AG04450 (cell line): Measurements from ENCODE around the gene PHYH. TPM values are rescaled to one million over a fixed set of nuclear protein-coding genes. Genes with fewer than 3 reads are reported as not detected.
"Not testable (repeated sequence)": the region's sequence is repeated elsewhere in the genome, so short reads cannot be mapped to it uniquely, and the experiment has no call there.

Source experiments
- CTCF ChIA-PET: fragments of 300-600, 350-600 bp; formaldehyde crosslinking; extraction: SDS; loops from one replicate; lab custom pipeline; 2022; ENCODE audit warnings: antibody characterized with exemption, inconsistent platforms; lab: Charles Lee
- POLR2A ChIA-PET: fragments of 350-600 bp; formaldehyde crosslinking; extraction: SDS; loops from one replicate; lab custom pipeline; 2021; ENCODE audit warnings: antibody characterized with exemption, inconsistent platforms; lab: Yijun Ruan, JAX
- DNase-seq: peaks from one replicate; pipeline ENCODE4 v3.0.0-alpha.2; 2011; ENCODE audit warnings: low read depth, low spot score
- H3K27ac ChIP-seq: one replicate; pipeline ENCODE4 v1.5.1; 2012; ENCODE audit warnings: low read depth, low read length, control low read depth
- H3K27me3 ChIP-seq: one replicate; pipeline ENCODE4 v1.6.0; 2012; ENCODE audit warnings: low read length; ENCODE audit not compliant: control insufficient read depth, insufficient read depth
- H3K4me3 ChIP-seq: 2 replicates; pipeline ENCODE4 v1.5.1; 2011; ENCODE audit warnings: mild to moderate bottlenecking, low read depth, low read length, control low read depth
- H3K9me3 ChIP-seq: 2 replicates; pipeline ENCODE4 v1.5.1; 2012; ENCODE audit warnings: low read length; ENCODE audit not compliant: control insufficient read depth, insufficient read depth
- CTCF ChIP-seq: IDR thresholded peaks from 2 replicates; pipeline ENCODE4 v1.5.1; 2011; ENCODE audit warnings: low read depth, low read length, control low read depth, inconsistent platforms
- polyA plus RNA-seq: library from polyadenylated mRNA; depleted of rRNA; stranded (reverse); fragments of >200 nt; gene quantifications from 2 replicates; pipeline ENCODE4 v1.2.3, GENCODE V29; 2011

Gene PHYH
- polyA plus RNA-seq, 1 experiment = 16.7 TPM

GRCh38 chr10:13253726-13254125 lies 46.1 kb downstream of the PHYH start:
- no peak for TF ChIP-seq CTCF
- peaks cover 3% of the 10 kb centered on the region for H3K27me3 ChIP-seq
- no peaks in the 10 kb centered on the region for H3K9me3 ChIP-seq
- ChIA-PET CTCF (no interaction called here), POLR2A (no interaction called here)
- no peak for DNase-seq
- H3K4me3 ChIP-seq = no peak overlapping the region
- H3K27ac ChIP-seq = no peak overlapping the region

- no peaks in the 10 kb centered on the region for H3K9me3 ChIP-seq
- POLR2A ChIA-PET = no interaction called here
- no peak overlapping the region for H3K4me3 ChIP-seq
- CTCF ChIA-PET = no interaction called here
- DNase-seq = no peak
- H3K27ac ChIP-seq = no peak overlapping the region
- no peak for TF ChIP-seq CTCF
- no peaks in the 10 kb centered on the region for H3K27me3 ChIP-seq
Measured at GRCh38 chr10:13247784-13248183, 52.1 kb downstream of the PHYH start.

DNA sequence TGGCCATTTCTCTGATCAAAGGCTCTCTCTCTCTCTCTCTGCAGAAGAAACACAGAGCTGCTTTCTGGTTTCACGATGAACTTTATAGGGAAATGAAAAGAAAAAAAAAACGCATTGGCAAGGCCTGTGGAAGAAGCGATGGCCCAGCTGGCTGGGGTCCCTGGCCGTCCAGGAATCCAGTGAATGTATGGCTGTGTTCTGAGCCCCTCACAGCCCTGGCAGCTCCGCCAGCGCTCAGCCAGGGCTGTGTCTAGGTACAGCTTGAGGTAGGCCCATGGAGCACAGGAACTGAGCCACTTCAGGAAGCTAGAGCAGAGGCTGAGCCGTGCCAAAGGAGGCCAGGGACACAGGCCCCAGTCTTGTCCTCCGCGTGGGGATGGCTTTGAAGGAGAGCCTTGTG lies 52.6 kb downstream of the PHYH start:
- no peak for TF ChIP-seq CTCF
- ChIA-PET CTCF (interaction anchor here (0.6 kb wide), 1 partner anchor 41 kb away, joined by 4 read pairs; no protein-coding TSS in a partner anchor), POLR2A (no interaction called here)
- Histone ChIP-seq H3K4me3 (no peak overlapping the region), H3K9me3 (no peaks in the 10 kb centered on the region), H3K27me3 (no peaks in the 10 kb centered on the region), H3K27ac (no peak overlapping the region)
- no peak for DNase-seq

DNA sequence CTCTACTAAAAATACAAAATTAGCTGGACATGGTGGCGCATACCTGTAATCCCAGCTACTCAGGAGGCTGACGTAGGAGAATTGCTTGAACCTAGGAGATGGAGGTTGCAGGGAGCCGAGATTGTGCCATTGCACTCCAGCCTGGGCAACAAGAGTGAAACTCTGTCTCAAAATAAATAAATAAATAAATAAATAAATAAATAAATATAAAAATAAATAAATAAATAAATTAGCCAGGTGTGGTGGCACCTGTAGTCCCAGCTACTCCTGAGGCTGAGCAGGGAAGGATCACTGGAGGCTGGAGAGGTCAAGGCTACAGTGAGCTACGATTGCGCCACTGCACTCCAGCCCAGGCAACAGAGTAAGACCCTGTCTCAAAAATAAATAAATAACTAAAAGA lies 57.6 kb downstream of the PHYH start:
- H3K27me3 ChIP-seq, CTCF ChIA-PET, H3K27ac ChIP-seq, DNase-seq, H3K4me3 ChIP-seq, H3K9me3 ChIP-seq, POLR2A ChIA-PET: not testable (repeated sequence)

DNA sequence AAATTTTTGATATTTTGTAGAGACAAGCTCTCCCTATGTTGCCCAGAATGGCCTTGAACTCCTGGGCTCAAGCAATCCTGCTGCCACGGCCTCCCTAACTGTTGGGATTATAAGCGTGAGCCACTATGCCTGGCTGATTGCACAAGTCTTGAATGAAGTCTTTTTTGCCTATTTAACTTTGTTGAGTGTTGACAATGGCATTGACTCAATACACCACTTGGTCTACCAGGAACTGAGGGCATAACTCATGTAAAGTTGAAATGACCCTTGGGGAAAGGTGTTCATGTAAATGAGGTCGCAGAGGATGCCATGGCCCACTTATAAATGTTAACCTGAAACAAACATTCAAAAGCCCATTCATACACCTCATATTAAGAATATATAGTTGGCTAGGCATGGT lies 58.3 kb downstream of the PHYH start:
- H3K4me3 ChIP-seq = no peak overlapping the region
- H3K9me3 ChIP-seq = no peaks in the 10 kb centered on the region
- H3K27ac ChIP-seq = no peak overlapping the region
- no peaks in the 10 kb centered on the region for H3K27me3 ChIP-seq
- POLR2A ChIA-PET = no interaction called here
- CTCF ChIA-PET = no interaction called here
- DNase-seq = no peak
- no peak for TF ChIP-seq CTCF

- H3K27me3 ChIP-seq = no peaks in the 10 kb centered on the region
- no peak for TF ChIP-seq CTCF
- no peak overlapping the region for H3K27ac ChIP-seq
- DNase-seq = no peak
- ChIA-PET CTCF (interaction anchor here (0.6 kb wide), 1 partner anchor 1163 kb away, joined by 4 read pairs; no protein-coding TSS in a partner anchor), POLR2A (no interaction called here)
- H3K9me3 ChIP-seq = no peaks in the 10 kb centered on the region
- no peak overlapping the region for H3K4me3 ChIP-seq
Measured at GRCh38 chr10:13239923-13240322, 59.9 kb downstream of the PHYH start.
